H1 (cell line): ENCODE results near the gene PRCP. TPM values are rescaled to one million over a fixed set of nuclear protein-coding genes. Genes with fewer than 3 reads are reported as not detected.

ENCODE experiments used
- CTCF ChIA-PET: fragments of 300-600 bp; sonication (Branson Sonifier 250); formaldehyde crosslinking; loops from one replicate; lab custom pipeline; 2021; ENCODE audit not compliant: partially characterized antibody; lab: Charles Lee
- POLR2A ChIA-PET: fragments of 300-600 bp; sonication (Branson Sonifier 250); formaldehyde crosslinking; loops from one replicate; lab custom pipeline; 2021; ENCODE audit warnings: inconsistent platforms; ENCODE audit not compliant: partially characterized antibody; lab: Charles Lee
- DNase-seq, 2 experiments: peaks; one replicate each; pipeline versions ENCODE4 v3.0.0 to v3.0.0-alpha.2; 2010 to 2022; ENCODE audit warnings: low spot score in 2 of 2, low read depth in 1 of 2, mixed read lengths in 1 of 2
- FAIRE-seq: peaks from 2 replicates; lab custom pipeline; 2011; peaks lifted over from hg19 to GRCh38; lab: Jason Lieb, UNC
- H2AFZ ChIP-seq: 2 replicates; pipeline ENCODE4 v1.8.1; 2012; ENCODE audit warnings: low read length, inconsistent platforms
- H2AK5ac ChIP-seq: 2 replicates; pipeline ENCODE4 v1.6.1; 2013; ENCODE audit warnings: low read depth, low read length
- H2BK120ac ChIP-seq: replicated peaks from 2 replicates; pipeline ENCODE3; 2013; ENCODE audit warnings: low read depth, low read length, inconsistent platforms
- H2BK12ac ChIP-seq: 2 replicates; pipeline ENCODE4 v1.6.1; 2013; ENCODE audit warnings: low read depth, low read length
- H2BK15ac ChIP-seq: 2 replicates; pipeline ENCODE4 v1.6.1; 2013; ENCODE audit warnings: low read length
- H2BK20ac ChIP-seq: 2 replicates; pipeline ENCODE4 v1.6.1; 2013; ENCODE audit warnings: low read length
- H2BK5ac ChIP-seq: 2 replicates; pipeline ENCODE4 v1.6.1; 2013; ENCODE audit warnings: low read depth, low read length
- H3K14ac ChIP-seq: 2 replicates; pipeline ENCODE4 v1.6.1; 2013; ENCODE audit warnings: inconsistent platforms; ENCODE audit not compliant: insufficient read length
- H3K18ac ChIP-seq: 2 replicates; pipeline ENCODE4 v1.6.1; 2013; ENCODE audit warnings: low read length; ENCODE audit errors: extremely low read depth
- H3K23ac ChIP-seq: 2 replicates; pipeline ENCODE4 v1.6.1; 2013; ENCODE audit warnings: inconsistent platforms; ENCODE audit not compliant: insufficient read length
- H3K23me2 ChIP-seq: 2 replicates; pipeline ENCODE4 v1.6.1; 2013; ENCODE audit warnings: low read depth, low read length
- H3K27ac ChIP-seq: 2 replicates; pipeline ENCODE4 v1.6.1; 2011; ENCODE audit warnings: low read depth, low read length, inconsistent platforms
- H3K27me3 ChIP-seq, 4 experiments: replicated peaks in 1 of 4; 1 replicate in 1 of 4; 2 replicates in 3 of 4; pipeline versions ENCODE4 v1.6.1 to v1.8.1; 2011 to 2013; ENCODE audit warnings: low read length in 3 of 4, mild to moderate bottlenecking in 3 of 4, inconsistent platforms in 2 of 4, mixed read lengths in 2 of 4, moderate library complexity in 1 of 4; ENCODE audit not compliant: control insufficient read depth in 3 of 4, insufficient read depth in 3 of 4; ENCODE audit errors: extremely low read depth in 1 of 4
- H3K36me3 ChIP-seq, 4 experiments: 2 replicates each; pipeline versions ENCODE4 v1.6.1 to v1.8.1; 2011 to 2013; ENCODE audit warnings: mild to moderate bottlenecking in 4 of 4, low read length in 3 of 4, moderate library complexity in 2 of 4, control low read depth in 1 of 4, inconsistent platforms in 1 of 4; ENCODE audit not compliant: insufficient read depth in 4 of 4, control insufficient read depth in 2 of 4
- H3K4ac ChIP-seq: replicated peaks from 2 replicates; pipeline ENCODE3; 2013; ENCODE audit warnings: low read length, low read depth, mixed read lengths, inconsistent platforms; ENCODE audit not compliant: insufficient read length
- H3K4me1 ChIP-seq, 4 experiments: replicated peaks in 1 of 4; 1 replicate in 1 of 4; 2 replicates in 3 of 4; pipeline versions ENCODE4 v1.6.1 to v1.8.1; 2011 to 2013; ENCODE audit warnings: low read length in 3 of 4, inconsistent platforms in 2 of 4, mixed read lengths in 1 of 4; ENCODE audit not compliant: insufficient read depth in 4 of 4, control insufficient read depth in 3 of 4
- H3K4me2 ChIP-seq, 2 experiments: 2 replicates each; pipeline versions ENCODE4 v1.6.1 to v1.8.1; 2011 to 2013; ENCODE audit warnings: low read depth in 2 of 2, low read length in 2 of 2, control low read depth in 1 of 2, inconsistent platforms in 1 of 2, mild to moderate bottlenecking in 1 of 2; ENCODE audit not compliant: insufficient read depth in 1 of 2
- H3K4me3 ChIP-seq, 4 experiments: fragments of 200-600, 300-600 bp in 1 of 4; sonication (generic), shearing (Covaris generic), sonication (Bioruptor Twin) in 1 of 4; 2 replicates each; pipeline versions ENCODE4 v1.5.1 to v1.8.1; 2011 to 2016; ENCODE audit warnings: low read length in 4 of 4, low read depth in 3 of 4, control low read depth in 2 of 4, inconsistent platforms in 2 of 4, mild to moderate bottlenecking in 2 of 4, mixed read lengths in 1 of 4, moderate library complexity in 1 of 4; ENCODE audit not compliant: insufficient read depth in 2 of 4; ENCODE audit errors: extremely low read depth in 1 of 4
- H3K56ac ChIP-seq: replicated peaks from 2 replicates; pipeline ENCODE3; 2013; ENCODE audit warnings: low read depth, mild to moderate bottlenecking, mixed read lengths, low read length, inconsistent platforms; ENCODE audit not compliant: insufficient read length
- H3K79me1 ChIP-seq: 2 replicates; pipeline ENCODE4 v1.6.1; 2013; ENCODE audit warnings: low read depth, low read length, control low read depth
- H3K79me2 ChIP-seq, 2 experiments: 2 replicates each; pipeline versions ENCODE4 v1.6.1 to v1.8.1; 2012 to 2013; ENCODE audit warnings: low read length in 2 of 2, mild to moderate bottlenecking in 2 of 2, inconsistent platforms in 1 of 2; ENCODE audit not compliant: insufficient read depth in 2 of 2, control insufficient read depth in 1 of 2
- H3K9ac ChIP-seq, 4 experiments: replicated peaks in 1 of 4; 1 replicate in 1 of 4; 2 replicates in 3 of 4; pipeline versions ENCODE4 v1.6.1 to v1.8.1; 2011 to 2013; ENCODE audit warnings: low read depth in 3 of 4, low read length in 3 of 4, control low read depth in 2 of 4, mild to moderate bottlenecking in 2 of 4, moderate library complexity in 2 of 4, inconsistent platforms in 1 of 4; ENCODE audit errors: extremely low read depth in 1 of 4
- H3K9me3 ChIP-seq, 2 experiments: 2 replicates each; pipeline versions ENCODE4 v1.6.1 to v1.8.1; 2012 to 2013; ENCODE audit warnings: mild to moderate bottlenecking in 2 of 2, moderate library complexity in 2 of 2, control low read depth in 1 of 2, inconsistent platforms in 1 of 2, low read depth in 1 of 2, low read length in 1 of 2, mixed read lengths in 1 of 2; ENCODE audit not compliant: insufficient read depth in 2 of 2
- H4K20me1 ChIP-seq, 2 experiments: replicated peaks in 1 of 2; 2 replicates each; pipeline versions ENCODE3 to v1.8.1; 2011 to 2013; ENCODE audit warnings: inconsistent platforms in 2 of 2, low read length in 2 of 2, mild to moderate bottlenecking in 1 of 2; ENCODE audit not compliant: insufficient read depth in 2 of 2, control insufficient read depth in 1 of 2
- H4K5ac ChIP-seq: 2 replicates; pipeline ENCODE4 v1.6.1; 2013; ENCODE audit warnings: low read length, low read depth, mixed read lengths, inconsistent platforms; ENCODE audit not compliant: insufficient read length
- H4K8ac ChIP-seq: 2 replicates; pipeline ENCODE4 v1.8.0; 2013; ENCODE audit warnings: mild to moderate bottlenecking, moderate library complexity, low read length, inconsistent platforms; ENCODE audit not compliant: insufficient read depth; ENCODE audit errors: extremely low read depth
- H4K91ac ChIP-seq: replicated peaks from 2 replicates; pipeline ENCODE3; 2013; ENCODE audit warnings: low read length, mixed read lengths, inconsistent platforms; ENCODE audit not compliant: insufficient read length
- EGR1 ChIP-seq: IDR thresholded peaks from 2 replicates; pipeline ENCODE4 v1.6.1; 2011; ENCODE audit warnings: low read depth, low read length, borderline replicate concordance
- FOSL1 ChIP-seq: IDR thresholded peaks from 2 replicates; pipeline ENCODE4 v1.6.1; 2011; ENCODE audit warnings: mild to moderate bottlenecking, low read depth, low read length, moderate library complexity; ENCODE audit not compliant: insufficient read depth
- RAD21 ChIP-seq, 2 experiments: IDR thresholded peaks in 1 of 2; conservative IDR thresholded peaks in 1 of 2; 2 replicates each; pipeline ENCODE4 v1.6.1; 2011; ENCODE audit warnings: low read depth in 2 of 2, low read length in 2 of 2, improper control_type of control experiment in 1 of 2, inconsistent platforms in 1 of 2, mild to moderate bottlenecking in 1 of 2, moderate library complexity in 1 of 2
- WGBS, 2 experiments: shearing (Covaris generic) in 1 of 2; methylation state at CpG; one replicate each; pipeline versions ENCODE4 v1.1.6 to v1.1.7; 2013 to 2015; ENCODE audit warnings: low lambda C conversion rate in 2 of 2, mixed read lengths in 2 of 2, inconsistent platforms in 1 of 2, low coverage in 1 of 2, missing lambda C conversion rate in 1 of 2; ENCODE audit not compliant: insufficient replicate concordance in 2 of 2, insufficient coverage in 1 of 2, insufficient read length in 1 of 2; ENCODE audit errors: extremely low coverage in 1 of 2, missing lambda C conversion rate in 1 of 2; 5-methylcytosine and 5-hydroxymethylcytosine counted together
- polyA plus RNA-seq, 7 experiments: library from polyadenylated mRNA; depleted of rRNA in 3 of 7; stranded (reverse) in 5 of 7; unstranded in 2 of 7; fragments of >200 nt in 5 of 7; fragments of 200-250 nt in 2 of 7; gene quantifications; 1 replicate in 5 of 7; 2 replicates in 1 of 7; 4 replicates in 1 of 7; pipeline versions ENCODE4 v1.2.1 to v1.2.3, GENCODE V29; 2011 to 2013; ENCODE audit warnings: missing spikeins in 2 of 7, mixed read lengths in 2 of 7
- total RNA-seq: library from RNA; stranded (reverse); fragmentation: NEBNext Ultra II Directional; extraction: Animal tissue kit (Norgen Biotek cat#: 25700); gene quantifications from 2 replicates; pipeline ENCODE4 v1.2.1, GENCODE V29; 2021

The PRCP gene
- total and polyA plus RNA-seq, 2 of the 8 experiments (the other 6 are each of a cell fraction or from before 2014, with no cell fraction given) = 63.8 to 84.4 TPM

GRCh38 chr11:82775736-82776346, 124.4 kb downstream of the PRCP start:
- Histone ChIP-seq H2BK120ac (no peak overlapping the region), H4K8ac (no peak overlapping the region), H3K4me3 (no peak overlapping the region), H3K79me1 (no peaks in the 10 kb centered on the region), H3K79me2 (no peaks in the 10 kb centered on the region), H3K23ac (no peak overlapping the region), H3K27ac (no peak overlapping the region), H2AK5ac (no peak overlapping the region), H3K18ac (0 out of 2 replicates have a peak overlapping the region, but pooled peaks have one; percentile 6), H3K9me3 (no peaks in the 10 kb centered on the region), H3K4ac (no peak overlapping the region), H2BK5ac (no peak overlapping the region), H4K20me1 (no peaks in the 10 kb centered on the region), H2AFZ (peak overlapping the region; percentile 99), H3K14ac (no peak overlapping the region), H2BK12ac (no peak overlapping the region), H3K4me2 (no peak overlapping the region), H3K4me1 (no peaks in the 10 kb centered on the region), H3K36me3 (no peaks in the 10 kb centered on the region), H2BK20ac (0 out of 2 replicates have a peak overlapping the region, but pooled peaks have one; percentile 55), H4K91ac (no peak overlapping the region), H3K27me3 (no peaks in the 10 kb centered on the region), H3K23me2 (no peaks in the 10 kb centered on the region), H3K56ac (no peak overlapping the region), H4K5ac (no peak overlapping the region), H3K9ac (no peak overlapping the region), H2BK15ac (no peak overlapping the region)
- ChIA-PET POLR2A (no interaction called here), CTCF (interaction anchor here (0.6 to 3.5 kb wide), 56 partner anchors 9 to 474 kb away, joined by 3 to 33 read pairs (median 5); partner anchors contain the start of gene FAM181B)
- peak; percentile 50 to 83 for DNase-seq
- FAIRE-seq = peak; percentile 78
- WGBS, 2 experiments = 61% methylated on average over 3 of the region's 3 CpGs; no CpG with 5 or more reads in 1 of the 2 experiments
- TF ChIP-seq FOSL1 (no peak), RAD21 (IDR thresholded peaks at IDR 0.05 in 1 of 2, conservative IDR thresholded peaks at IDR 0.05 in 1 of 2; ENCODE audit: low read depth in 2 of 2, low read length in 2 of 2) (peak; percentile 73 to 76), EGR1 (no peak)
